Body of pancreas (tissue), 4 donors: ENCODE results near the gene ACTN4.

Source experiments
- CTCF ChIP-seq, 7 experiments: fragments of 450-650 bp in 4 of 7; fragments of 200-600 bp in 3 of 7; sonication (generic) in 3 of 7; IDR thresholded peaks; one replicate each; pipeline ENCODE4 v1.5.1; 2016 to 2019; ENCODE audit warnings: antibody characterized with exemption in 7 of 7
- POLR2A ChIP-seq, 3 donors: fragments of 450-650 bp; IDR thresholded peaks; one replicate each; pipeline ENCODE4 v1.6.1; 2016; ENCODE audit warnings: antibody characterized with exemption in 3 of 3, mild to moderate bottlenecking in 2 of 3

GRCh38 chr19:38723606-38723965 is 76.1 kb downstream of the ACTN4 start:
- TF ChIP-seq CTCF (IDR thresholded peaks at IDR 0.05): no peak
- TF ChIP-seq POLR2A (IDR thresholded peaks at IDR 0.05): no peak
